Stomach (tissue), 9 donors: ENCODE measurements around the gene IGSF21. TPM values are rescaled to one million over a fixed set of nuclear protein-coding genes. Genes with fewer than 3 reads are reported as not detected.

Experiments used
- DNase-seq, 2 donors: peaks; one replicate each; pipeline versions ENCODE4 v3.0.0 to v3.0.0-alpha.2; 2013 to 2019
- H3K27ac ChIP-seq, 5 donors: fragments of 200-600 bp in 4 of 5; sonication (generic) in 4 of 5; one replicate each; pipeline ENCODE4 v1.5.1; 2013 to 2019; ENCODE audit warnings: mild to moderate bottlenecking in 1 of 5, moderate library complexity in 1 of 5
- H3K27me3 ChIP-seq, 3 donors: fragments of 200-600 bp; sonication (generic); one replicate each; pipeline ENCODE4 v1.5.1; 2017 to 2019; ENCODE audit warnings: mixed run types in 1 of 3
- H3K36me3 ChIP-seq, 4 donors: fragments of 200-600 bp; sonication (generic); 1 replicate in 3 of 4; 2 replicates in 1 of 4; pipeline ENCODE4 v1.5.1; 2016 to 2019
- H3K4me1 ChIP-seq, 4 donors: fragments of 200-600 bp; sonication (generic); one replicate each; pipeline ENCODE4 v1.5.1; 2016 to 2019
- H3K4me3 ChIP-seq, 4 donors: fragments of 200-600 bp; sonication (generic) in 3 of 4; one replicate each; pipeline ENCODE4 v1.5.1; 2016 to 2019; ENCODE audit warnings: mild to moderate bottlenecking in 1 of 4
- H3K9me3 ChIP-seq, 4 donors: fragments of 200-600 bp; sonication (generic); one replicate each; pipeline ENCODE4 v1.5.1; 2016 to 2019
- EP300 ChIP-seq: sonication (generic); formaldehyde crosslinking; IDR thresholded peaks from one replicate; pipeline ENCODE4 v1.6.1; 2017; ENCODE audit warnings: antibody characterized with exemption
- POLR2A ChIP-seq, 4 donors: fragments of 450-650 bp; IDR thresholded peaks; one replicate each; pipeline ENCODE4 v1.6.1; 2016; ENCODE audit warnings: antibody characterized with exemption in 4 of 4, control low read depth in 2 of 4, mild to moderate bottlenecking in 1 of 4, moderate library complexity in 1 of 4
- POLR2AphosphoS5 ChIP-seq, 3 donors: sonication (generic); formaldehyde crosslinking; IDR thresholded peaks; one replicate each; pipeline ENCODE4 v1.6.1; 2016; ENCODE audit warnings: antibody characterized with exemption in 3 of 3
- WGBS, 5 donors: extraction: QIAGEN DNeasy Blood & Tissue Kit in 3 of 5; methylation state at CpG; one replicate each; pipeline versions ENCODE4 v1.1.5 to v1.1.7; 2013 to 2018; 5-methylcytosine and 5-hydroxymethylcytosine counted together
- intact Hi-C: fragments of 100-400 bp; cut with DNase I; formaldehyde crosslinking; loops from one replicate; pipeline ENCODE4 v1.15.1; 2023; ENCODE audit warnings: low total_unique reads
- polyA plus RNA-seq, 3 donors: library from polyadenylated mRNA; stranded (reverse); fragments of 200-250 nt; gene quantifications; one replicate each; pipeline ENCODE4 v1.2.3, GENCODE V29; 2013
- total RNA-seq, 5 donors: library from RNA; depleted of rRNA; stranded (reverse); fragments of >200 nt; gene quantifications; one replicate each; pipeline versions ENCODE4 v1.1.0 to v1.2.3, GENCODE V29; 2014 to 2016
- TF ChIP-seq, protein P1 (sequence below), 7 experiments: fragments of 450-650 bp in 4 of 7; fragments of 200-600 bp in 3 of 7; sonication (generic) in 3 of 7; IDR thresholded peaks; one replicate each; pipeline ENCODE4 v1.5.1; 2016 to 2019; ENCODE audit warnings: antibody characterized with exemption in 7 of 7, control low read depth in 2 of 7, mild to moderate bottlenecking in 1 of 7
- donor health status: healthy with polysubstance abuse.
- donor health status: Bipolar disorder and iron deficiency.
- donor health status: healthy.

Gene IGSF21
- total and polyA plus RNA-seq, 8 donors, result 0.25 to 2.0 (median 1.1) TPM; not detected in 3

DNA sequence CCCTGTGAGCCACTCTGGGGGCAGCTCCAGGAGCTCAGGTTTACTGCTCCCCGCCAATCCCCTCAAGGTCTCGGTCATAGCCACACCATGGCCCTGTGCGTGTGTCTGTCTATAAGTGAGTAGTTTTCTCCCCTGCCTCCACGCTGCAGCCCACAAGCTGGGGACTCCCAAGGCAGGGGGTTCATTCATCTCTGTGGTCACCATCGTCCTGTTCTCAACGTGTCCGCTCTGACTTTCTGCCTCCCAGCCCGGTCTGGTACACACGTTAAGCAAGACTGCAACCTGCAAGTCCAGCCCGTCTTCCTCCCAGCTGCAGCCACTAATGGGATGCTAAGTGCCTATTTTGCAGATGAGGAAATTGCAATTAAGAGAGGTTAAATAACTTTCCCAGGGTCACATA is 49.8 kb downstream of the IGSF21 start:
- Histone ChIP-seq H3K27ac (no peak overlapping the region), H3K9me3 (no peaks in the 10 kb centered on the region), H3K4me1 (no peaks in the 10 kb centered on the region), H3K4me3 (no peak overlapping the region), H3K27me3 (peaks cover 0 to 59% (median 6%) of the 10 kb centered on the region in 3 donors), H3K36me3 (no peaks in the 10 kb centered on the region)
- 69 to 85% (median 76%) methylated on average over 10 of the region's 10 CpGs for WGBS, 5 donors
- intact Hi-C loops, result no loop called here
- DNase-seq, result no peak
- TF ChIP-seq, protein P1, sequence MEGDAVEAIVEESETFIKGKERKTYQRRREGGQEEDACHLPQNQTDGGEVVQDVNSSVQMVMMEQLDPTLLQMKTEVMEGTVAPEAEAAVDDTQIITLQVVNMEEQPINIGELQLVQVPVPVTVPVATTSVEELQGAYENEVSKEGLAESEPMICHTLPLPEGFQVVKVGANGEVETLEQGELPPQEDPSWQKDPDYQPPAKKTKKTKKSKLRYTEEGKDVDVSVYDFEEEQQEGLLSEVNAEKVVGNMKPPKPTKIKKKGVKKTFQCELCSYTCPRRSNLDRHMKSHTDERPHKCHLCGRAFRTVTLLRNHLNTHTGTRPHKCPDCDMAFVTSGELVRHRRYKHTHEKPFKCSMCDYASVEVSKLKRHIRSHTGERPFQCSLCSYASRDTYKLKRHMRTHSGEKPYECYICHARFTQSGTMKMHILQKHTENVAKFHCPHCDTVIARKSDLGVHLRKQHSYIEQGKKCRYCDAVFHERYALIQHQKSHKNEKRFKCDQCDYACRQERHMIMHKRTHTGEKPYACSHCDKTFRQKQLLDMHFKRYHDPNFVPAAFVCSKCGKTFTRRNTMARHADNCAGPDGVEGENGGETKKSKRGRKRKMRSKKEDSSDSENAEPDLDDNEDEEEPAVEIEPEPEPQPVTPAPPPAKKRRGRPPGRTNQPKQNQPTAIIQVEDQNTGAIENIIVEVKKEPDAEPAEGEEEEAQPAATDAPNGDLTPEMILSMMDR (IDR thresholded peaks at IDR 0.05), result no peak
- no peak for TF ChIP-seq POLR2AphosphoS5 (IDR thresholded peaks at IDR 0.05)
- no peak for TF ChIP-seq POLR2A (IDR thresholded peaks at IDR 0.05)
- no peak for TF ChIP-seq EP300

GRCh38 chr1:18157968-18158367 is 50.4 kb downstream of the IGSF21 start:
- 74 to 82% (median 80%) methylated on average over 7 of the region's 7 CpGs for WGBS, 5 donors
- no peak overlapping the region for H3K4me3 ChIP-seq
- no peaks in the 10 kb centered on the region for H3K4me1 ChIP-seq
- H3K27ac ChIP-seq, result no peak overlapping the region
- H3K9me3 ChIP-seq, result no peaks in the 10 kb centered on the region
- H3K36me3 ChIP-seq, result no peaks in the 10 kb centered on the region
- TF ChIP-seq POLR2AphosphoS5 (IDR thresholded peaks at IDR 0.05) (no peak), POLR2A (IDR thresholded peaks at IDR 0.05) (no peak), EP300 (no peak)
- TF ChIP-seq, protein P1 (IDR thresholded peaks at IDR 0.05), result no peak
- no peak for DNase-seq
- intact Hi-C loops, result no loop called here
- H3K27me3 ChIP-seq, result peaks cover 0 to 59% (median 3%) of the 10 kb centered on the region in 3 donors

- WGBS, 5 donors, result 67 to 86% (median 74%) methylated on average over 4 to 5 of the region's 5 CpGs
- Histone ChIP-seq H3K9me3 (no peaks in the 10 kb centered on the region), H3K4me1 (no peaks in the 10 kb centered on the region), H3K27me3 (peaks cover 0 to 58% (median 0%) of the 10 kb centered on the region in 3 donors), H3K4me3 (no peak overlapping the region), H3K27ac (no peak overlapping the region), H3K36me3 (no peaks in the 10 kb centered on the region)
- DNase-seq, result no peak
- intact Hi-C loops, result no loop called here
- TF ChIP-seq EP300, result no peak
- no peak for TF ChIP-seq POLR2AphosphoS5 (IDR thresholded peaks at IDR 0.05)
- TF ChIP-seq, protein P1 (IDR thresholded peaks at IDR 0.05), result no peak
- TF ChIP-seq POLR2A (IDR thresholded peaks at IDR 0.05), result no peak
Observed at GRCh38 chr1:18158714-18159113, 51.1 kb downstream of the IGSF21 start.

GRCh38 chr1:18160290-18160942 is 52.8 kb downstream of the IGSF21 start:
- Histone ChIP-seq H3K4me1 (peaks cover 0 to 3% (median 0%) of the 10 kb centered on the region in 4 donors), H3K4me3 (no peak overlapping the region), H3K9me3 (no peaks in the 10 kb centered on the region), H3K36me3 (no peaks in the 10 kb centered on the region), H3K27me3 (peaks cover 0 to 52% (median 0%) of the 10 kb centered on the region in 3 donors), H3K27ac (peak overlapping the region in 2 of 5 donors; percentile 36 to 38)
- intact Hi-C loops, result no loop called here
- no peak for TF ChIP-seq EP300
- TF ChIP-seq, protein P1 (IDR thresholded peaks at IDR 0.05), result no peak
- peak in 1 of 3 donors; percentile 31 for TF ChIP-seq POLR2AphosphoS5 (IDR thresholded peaks at IDR 0.05)
- TF ChIP-seq POLR2A (IDR thresholded peaks at IDR 0.05), result no peak
- peak in 1 of 2 donors; percentile 39 for DNase-seq
- WGBS, 5 donors, result 67 to 78% (median 73%) methylated on average over 13 of the region's 13 CpGs
